Upper lobe of right lung (tissue), 1 donor: Measurements from ENCODE around the gene PLCB1. TPM values are rescaled to one million over a fixed set of nuclear protein-coding genes. Genes with fewer than 3 reads are reported as not detected.
A peak's percentile ranks its signal among the peaks of the same experiment; 100 is the strongest.
"Not testable (repeated sequence)": the region's sequence is repeated elsewhere in the genome, so short reads cannot be mapped to it uniquely, and the experiment has no call there.

Experiments used
- ATAC-seq: fragments of 200-7000 bp; cut with Tn5 transposase; one replicate; pipeline ENCODE4 v1.9.1; 2020; ENCODE audit warnings: mild to moderate bottlenecking, moderate library complexity
- DNase-seq: peaks from one replicate; pipeline ENCODE4 v3.0.0-alpha.2; 2020
- H3K27ac ChIP-seq: fragments of 200-600 bp; one replicate; pipeline ENCODE4 v1.8.0; 2022
- H3K27me3 ChIP-seq: fragments of 200-600 bp; one replicate; pipeline ENCODE4 v1.8.0; 2022; ENCODE audit warnings: mild to moderate bottlenecking
- H3K36me3 ChIP-seq: fragments of 200-600 bp; one replicate; pipeline ENCODE4 v1.8.0; 2022
- H3K4me1 ChIP-seq: fragments of 200-600 bp; one replicate; pipeline ENCODE4 v1.8.0; 2022
- H3K4me3 ChIP-seq: fragments of 200-600 bp; one replicate; pipeline ENCODE4 v1.8.0; 2022; ENCODE audit warnings: mild to moderate bottlenecking
- H3K9me3 ChIP-seq: fragments of 200-600 bp; one replicate; pipeline ENCODE4 v1.8.0; 2022
- CTCF ChIP-seq: fragments of 200-600 bp; IDR thresholded peaks from one replicate; pipeline ENCODE4 v1.8.0; 2022; ENCODE audit warnings: antibody characterized with exemption
- intact Hi-C: fragments of 100-400 bp; cut with DNase I; formaldehyde crosslinking; loops from one replicate; pipeline ENCODE4 v1.11.0; 2022
- total RNA-seq: library from RNA; stranded (reverse); fragmentation: NEBNext Ultra II Directional; extraction: Animal tissue kit (Norgen Biotek cat#: 25700); gene quantifications from one replicate; pipeline ENCODE4 v1.2.1, GENCODE V29; 2021
- donor health status: DM: no; HTN: yes; CAD: no; lungs with severe emphysema.

The PLCB1 gene
- total RNA-seq, 1 donor from 2014 or later: 12.4 TPM

- intact Hi-C loops: no loop called here
- DNase-seq (no peak), ATAC-seq (peak; percentile 57)
- Histone ChIP-seq H3K9me3 (no peaks in the 10 kb centered on the region), H3K4me1 (peaks cover 3% of the 10 kb centered on the region), H3K4me3 (no peak overlapping the region), H3K27me3 (no peaks in the 10 kb centered on the region), H3K36me3 (no peaks in the 10 kb centered on the region), H3K27ac (no peak overlapping the region)
- no peak for TF ChIP-seq CTCF
These were observed 451.5 kb downstream of the PLCB1 start for GRCh38 chr20:8583566-8584043.

- Histone ChIP-seq H3K27ac (no peak overlapping the region), H3K36me3 (no peaks in the 10 kb centered on the region), H3K4me3 (no peak overlapping the region), H3K9me3 (no peaks in the 10 kb centered on the region), H3K27me3 (no peaks in the 10 kb centered on the region), H3K4me1 (peaks cover 3% of the 10 kb centered on the region)
- no peak for DNase-seq
- no peak for ATAC-seq
- intact Hi-C loops: no loop called here
- no peak for TF ChIP-seq CTCF
These were observed 455.2 kb downstream of the PLCB1 start for GRCh38 chr20:8587251-8587650.

- DNase-seq: no peak
- Histone ChIP-seq H3K9me3 (no peaks in the 10 kb centered on the region), H3K4me1 (peaks cover 3% of the 10 kb centered on the region), H3K27me3 (no peaks in the 10 kb centered on the region), H3K27ac (no peak overlapping the region), H3K4me3 (no peak overlapping the region), H3K36me3 (no peaks in the 10 kb centered on the region)
- no peak for TF ChIP-seq CTCF
- intact Hi-C loops: no loop called here
- no peak for ATAC-seq
These were observed 455.7 kb downstream of the PLCB1 start for GRCh38 chr20:8587810-8588209.

DNA sequence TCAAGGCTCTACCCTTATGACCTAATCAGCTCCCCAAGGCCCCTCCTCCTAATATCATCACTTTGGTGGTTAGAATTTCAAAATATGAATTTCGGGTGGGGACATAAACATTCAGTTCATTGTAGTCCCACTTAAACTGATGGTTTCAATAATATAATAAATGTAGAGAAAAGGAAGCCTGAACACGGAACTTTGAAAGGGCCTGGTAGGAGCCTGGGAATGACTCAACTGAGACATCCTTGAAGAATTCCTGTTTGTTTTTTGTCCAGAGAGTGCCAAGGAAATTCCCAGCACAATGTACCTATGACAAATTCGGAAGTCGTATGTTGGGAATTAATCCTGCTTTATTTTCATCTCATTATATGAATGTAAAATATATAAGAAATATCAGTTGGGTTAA, 457.9 kb downstream of the PLCB1 start:
- no peak for ATAC-seq
- no peak overlapping the region for H3K27ac ChIP-seq

GRCh38 chr20:8600910-8601541, 469.0 kb downstream of the PLCB1 start:
- DNase-seq, intact Hi-C loops, ATAC-seq: not testable (repeated sequence)

More for the DNA sequence above, 457.9 kb downstream of the PLCB1 start:
- Histone ChIP-seq H3K9me3 (no peaks in the 10 kb centered on the region), H3K36me3 (no peaks in the 10 kb centered on the region), H3K4me1 (no peaks in the 10 kb centered on the region), H3K27me3 (no peaks in the 10 kb centered on the region), H3K4me3 (no peak overlapping the region)
- TF ChIP-seq CTCF: no peak
- intact Hi-C loops: no loop called here
- DNase-seq: no peak

GRCh38 chr20:8601542-8601912, 469.5 kb downstream of the PLCB1 start:
- H3K4me3 ChIP-seq: no peak overlapping the region
- no peak for DNase-seq
- no peak overlapping the region for H3K27ac ChIP-seq
- no peaks in the 10 kb centered on the region for H3K27me3 ChIP-seq
- ATAC-seq: no peak
- no peaks in the 10 kb centered on the region for H3K4me1 ChIP-seq
- no peaks in the 10 kb centered on the region for H3K36me3 ChIP-seq
- no peak for TF ChIP-seq CTCF
- no peaks in the 10 kb centered on the region for H3K9me3 ChIP-seq
- intact Hi-C loops: no loop called here

More at GRCh38 chr20:8600910-8601541, 469.0 kb downstream of the PLCB1 start:
- not testable (repeated sequence) for H3K27me3 ChIP-seq, H3K27ac ChIP-seq, H3K36me3 ChIP-seq, H3K9me3 ChIP-seq, H3K4me3 ChIP-seq, H3K4me1 ChIP-seq
